HEK293T (cell line): ENCODE measurements around the gene GPR157.

Source experiments
- CTCF ChIA-PET: fragments of 350-600 bp; formaldehyde crosslinking; extraction: SDS; loops from one replicate; lab custom pipeline; 2021; ENCODE audit warnings: antibody characterized with exemption, inconsistent platforms; lab: Yijun Ruan, JAX
- POLR2A ChIA-PET: fragments of 350-600 bp; formaldehyde crosslinking; extraction: SDS; loops from one replicate; lab custom pipeline; 2020; ENCODE audit warnings: antibody characterized with exemption, inconsistent platforms; lab: Yijun Ruan, JAX
- DNase-seq: peaks from one replicate; pipeline ENCODE4 v3.0.0; 2012; ENCODE audit warnings: mixed read lengths; ENCODE audit errors: extremely low spot score
- ARNT ChIP-seq: fragments of 450-650 bp; IDR thresholded peaks from 2 replicates; pipeline ENCODE4 v1.6.1; 2017; ENCODE audit warnings: mild to moderate bottlenecking
- BHLHE40 ChIP-seq: fragments of 450-650 bp; IDR thresholded peaks from 2 replicates; pipeline ENCODE4 v1.6.1; 2016; ENCODE audit warnings: mild to moderate bottlenecking, moderate library complexity, borderline replicate concordance
- CTBP1 ChIP-seq: fragments of 450-650 bp; IDR thresholded peaks from 2 replicates; pipeline ENCODE4 v1.6.1; 2016; ENCODE audit warnings: borderline replicate concordance
- ELF4 ChIP-seq: fragments of 450-650 bp; IDR thresholded peaks from 2 replicates; pipeline ENCODE4 v1.6.1; 2017; ENCODE audit warnings: antibody characterized with exemption
- FOXA1 ChIP-seq: fragments of 450-650 bp; IDR thresholded peaks from 2 replicates; pipeline ENCODE4 v1.6.1; 2016; ENCODE audit warnings: mild to moderate bottlenecking
- FOXK2 ChIP-seq: fragments of 450-650 bp; IDR thresholded peaks from 2 replicates; pipeline ENCODE4 v1.6.1; 2016; ENCODE audit warnings: mild to moderate bottlenecking
- FOXM1 ChIP-seq: fragments of 450-650 bp; IDR thresholded peaks from 2 replicates; pipeline ENCODE4 v1.6.1; 2017; ENCODE audit warnings: mild to moderate bottlenecking, borderline replicate concordance
- HDGF ChIP-seq: fragments of 450-650 bp; IDR thresholded peaks from 2 replicates; pipeline ENCODE4 v1.6.1; 2017; ENCODE audit warnings: antibody characterized with exemption, borderline replicate concordance
- L3MBTL2 ChIP-seq: fragments of 450-650 bp; conservative IDR thresholded peaks from 2 replicates; pipeline ENCODE4 v1.6.1; 2016; ENCODE audit warnings: mild to moderate bottlenecking
- LEF1 ChIP-seq: fragments of 450-650 bp; IDR thresholded peaks from 2 replicates; pipeline ENCODE4 v1.6.1; 2017; ENCODE audit warnings: mild to moderate bottlenecking, borderline replicate concordance
- NFRKB ChIP-seq: fragments of 450-650 bp; IDR thresholded peaks from 2 replicates; pipeline ENCODE4 v1.6.1; 2016; ENCODE audit warnings: mild to moderate bottlenecking, moderate library complexity
- PKNOX1 ChIP-seq: fragments of 450-650 bp; IDR thresholded peaks from 2 replicates; pipeline ENCODE4 v1.6.1; 2016
- SP1 ChIP-seq: fragments of 450-650 bp; IDR thresholded peaks from 2 replicates; pipeline ENCODE4 v1.6.1; 2017
- SUZ12 ChIP-seq: fragments of 450-650 bp; IDR thresholded peaks from 2 replicates; pipeline ENCODE4 v1.6.1; 2016; ENCODE audit warnings: mild to moderate bottlenecking
- TARDBP ChIP-seq: fragments of 450-650 bp; IDR thresholded peaks from 2 replicates; pipeline ENCODE4 v1.6.1; 2016
- ZNF384 ChIP-seq: fragments of 450-650 bp; IDR thresholded peaks from 2 replicates; pipeline ENCODE4 v1.6.1; 2016

GPR157 gene

GRCh38 chr1:9128520-9129265, at the start of gene GPR157:
TSS of gene GPR157 (minus strand) at chr1:9129102. CDS start at chr1:9129027, 75 bp downstream.
- 0 out of 2 replicates have a peak, but pooled peaks have one; percentile 28 for TF ChIP-seq LEF1
- TF ChIP-seq SP1 = no peak
- TF ChIP-seq L3MBTL2 = peak; percentile 73
- CTCF ChIA-PET = interaction anchor here (0.5 to 1.6 kb wide), 3 partner anchors 13 to 191 kb away, joined by 3 to 8 read pairs (median 6); no protein-coding TSS in a partner anchor
- peak; percentile 43 for DNase-seq
- POLR2A ChIA-PET = interaction anchor here (0.6 kb wide), 1 partner anchor 19 kb away, joined by 3 read pairs; no protein-coding TSS in a partner anchor

GRCh38 chr1:9174762-9175161, 45.9 kb upstream of the GPR157 start:
- POLR2A ChIA-PET = no interaction called here
- CTCF ChIA-PET = no interaction called here
- DNase-seq = no peak
- TF ChIP-seq SUZ12 (no peak), HDGF (no peak), BHLHE40 (no peak), ZNF384 (no peak), LEF1 (no peak), PKNOX1 (no peak), TARDBP (no peak), NFRKB (no peak), FOXA1 (no peak), FOXM1 (no peak), ARNT (no peak), CTBP1 (no peak), ELF4 (no peak), SP1 (no peak), L3MBTL2 (no peak), FOXK2 (no peak)

- DNase-seq = no peak
- TF ChIP-seq CTBP1 (no peak), LEF1 (no peak), NFRKB (no peak), L3MBTL2 (no peak), SP1 (no peak), FOXA1 (no peak), BHLHE40 (no peak), FOXM1 (no peak), ARNT (no peak), HDGF (no peak), ZNF384 (no peak), FOXK2 (no peak)
- ChIA-PET CTCF (no interaction called here), POLR2A (no interaction called here)
These were observed 45.3 kb upstream of the GPR157 start for GRCh38 chr1:9174243-9174642.

- no peak for TF ChIP-seq FOXK2
- no peak for TF ChIP-seq L3MBTL2
- no peak for TF ChIP-seq HDGF
- no peak for TF ChIP-seq SUZ12
- ChIA-PET CTCF (no interaction called here), POLR2A (no interaction called here)
- no peak for DNase-seq
These were observed 40.8 kb upstream of the GPR157 start for GRCh38 chr1:9169601-9170137.

- no peak for DNase-seq
- CTCF ChIA-PET = no interaction called here
- POLR2A ChIA-PET = no interaction called here
- no peak for TF ChIP-seq SUZ12
- no peak for TF ChIP-seq CTBP1
- no peak for TF ChIP-seq BHLHE40
- TF ChIP-seq FOXM1 = no peak
- no peak for TF ChIP-seq PKNOX1
- TF ChIP-seq ZNF384 = no peak
- TF ChIP-seq SP1 = no peak
- no peak for TF ChIP-seq LEF1
- TF ChIP-seq HDGF = no peak
- TF ChIP-seq ARNT = no peak
- TF ChIP-seq ELF4 = no peak
- no peak for TF ChIP-seq TARDBP
- TF ChIP-seq FOXA1 = no peak
- TF ChIP-seq FOXK2 = no peak
- no peak for TF ChIP-seq NFRKB
- TF ChIP-seq L3MBTL2 = no peak
These were observed 38.7 kb upstream of the GPR157 start for GRCh38 chr1:9167638-9168037.

GRCh38 chr1:9166289-9167235, 37.7 kb upstream of the GPR157 start:
- POLR2A ChIA-PET = no interaction called here
- CTCF ChIA-PET = no interaction called here
- TF ChIP-seq CTBP1 = no peak
- TF ChIP-seq ARNT = no peak
- TF ChIP-seq NFRKB = no peak
- TF ChIP-seq ZNF384 = no peak
- TF ChIP-seq SP1 = no peak
- TF ChIP-seq FOXK2 = no peak
- no peak for DNase-seq
